ENCODE data around the gene LRRFIP2.
A peak's percentile ranks its signal among the peaks of the same experiment; 100 is the strongest.
"Not testable (repeated sequence)": the region's sequence is repeated elsewhere in the genome, so short reads cannot be mapped to it uniquely, and the experiment has no call there.

Gene LRRFIP2

DNA sequence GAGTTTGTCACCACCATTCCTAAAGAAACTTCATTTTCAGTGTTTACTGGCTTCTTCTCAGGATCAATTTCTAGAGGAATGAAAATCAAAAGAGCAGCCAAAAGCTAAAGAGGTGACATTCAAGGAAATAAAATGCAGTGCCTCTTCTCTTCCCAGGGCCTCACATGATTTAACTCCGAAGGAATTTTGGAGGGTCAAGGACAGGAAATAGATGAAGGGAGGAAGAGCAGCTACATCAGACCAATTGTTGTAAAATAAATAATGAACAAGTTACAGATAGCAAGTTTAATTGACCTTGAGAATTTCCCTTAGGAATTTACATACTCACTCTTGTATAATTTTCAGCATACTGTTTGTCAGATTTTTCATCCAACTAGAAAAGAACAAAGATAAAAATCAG is 78.1 kb downstream of the LRRFIP2 start:
- H3K4me3 ChIP-seq (ENCODE audit: low read length): no peak overlapping the region
- no peak for DNase-seq (ENCODE audit: low read depth, low spot score)

DNA sequence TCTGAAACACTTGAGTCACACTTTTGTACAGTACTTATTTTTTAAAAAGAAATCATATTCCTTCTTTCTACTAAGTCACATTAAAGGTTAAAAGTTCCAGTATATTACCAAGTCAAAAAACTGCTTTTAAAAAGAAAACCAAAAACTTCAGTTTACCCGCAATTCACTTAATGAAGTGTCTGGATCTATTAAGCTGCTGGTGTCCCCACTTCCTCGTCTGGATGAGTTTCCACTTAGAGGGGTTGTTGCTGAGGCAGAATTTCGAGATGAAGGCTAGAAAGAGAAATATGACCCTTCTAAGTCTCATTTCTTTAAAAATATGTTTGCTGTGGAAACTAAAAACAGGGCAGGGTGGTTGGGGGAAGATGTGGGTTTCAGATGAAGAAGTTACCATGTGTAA is 79.7 kb downstream of the LRRFIP2 start:
- H3K4me3 ChIP-seq (ENCODE audit: low read length): no peak overlapping the region
- no peak for DNase-seq (ENCODE audit: low read depth, low spot score)

- H3K4me3 ChIP-seq (ENCODE audit: low read length): no peak overlapping the region
- DNase-seq (ENCODE audit: low read depth, low spot score): no peak
Measured at GRCh38 chr3:37093481-37093880, 80.9 kb downstream of the LRRFIP2 start.

GRCh38 chr3:37092484-37092883 is 81.9 kb downstream of the LRRFIP2 start:
- DNase-seq (ENCODE audit: low read depth, low spot score): no peak
- H3K4me3 ChIP-seq (ENCODE audit: low read length): no peak overlapping the region

DNA sequence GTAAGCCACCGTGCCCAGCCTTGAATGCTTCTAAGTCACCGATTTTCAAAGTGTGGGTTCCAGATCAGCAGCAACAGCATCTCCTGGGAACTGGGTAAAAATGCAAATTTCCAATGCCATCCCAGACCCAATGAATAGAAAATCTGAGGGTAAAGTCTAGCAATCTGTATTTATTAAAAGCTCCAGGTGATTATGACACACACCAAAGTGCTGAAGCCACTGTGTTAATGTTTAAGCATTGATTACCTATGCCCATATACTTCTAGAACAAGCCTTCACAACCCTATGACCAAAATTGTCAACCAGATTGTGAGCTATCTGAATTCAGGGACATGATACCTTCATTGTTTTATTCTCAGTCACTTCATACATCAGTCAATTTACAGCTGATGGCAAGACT is 86.5 kb downstream of the LRRFIP2 start:
- no peak overlapping the region for H3K4me3 ChIP-seq (ENCODE audit: low read length)
- no peak for DNase-seq (ENCODE audit: low read depth, low spot score)

DNA sequence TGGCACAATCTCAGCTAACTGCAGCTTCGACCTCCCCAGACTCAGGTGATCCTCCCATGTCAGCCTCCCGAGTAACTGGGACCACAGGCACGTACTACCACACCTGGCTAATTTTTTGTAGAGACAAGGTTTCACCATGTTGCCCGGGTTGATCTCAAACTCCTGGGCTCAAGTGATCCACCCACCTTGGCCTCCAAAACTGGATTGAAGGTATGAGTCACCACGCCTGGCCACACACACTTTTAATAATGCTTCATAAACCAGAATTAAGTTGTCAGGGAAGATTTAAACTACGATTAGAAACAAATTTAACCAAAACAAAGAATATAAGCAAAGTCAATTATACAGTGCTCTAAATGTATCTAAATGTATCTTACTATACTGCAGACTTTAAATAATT is 87.5 kb downstream of the LRRFIP2 start:
- H3K4me3 ChIP-seq (ENCODE audit: low read length): no peak overlapping the region
- DNase-seq (ENCODE audit: low read depth, low spot score): no peak

GRCh38 chr3:37082317-37082716 is 92.1 kb downstream of the LRRFIP2 start:
- no peak overlapping the region for H3K4me3 ChIP-seq (ENCODE audit: low read length)
- no peak for DNase-seq (ENCODE audit: low read depth, low spot score)

DNA sequence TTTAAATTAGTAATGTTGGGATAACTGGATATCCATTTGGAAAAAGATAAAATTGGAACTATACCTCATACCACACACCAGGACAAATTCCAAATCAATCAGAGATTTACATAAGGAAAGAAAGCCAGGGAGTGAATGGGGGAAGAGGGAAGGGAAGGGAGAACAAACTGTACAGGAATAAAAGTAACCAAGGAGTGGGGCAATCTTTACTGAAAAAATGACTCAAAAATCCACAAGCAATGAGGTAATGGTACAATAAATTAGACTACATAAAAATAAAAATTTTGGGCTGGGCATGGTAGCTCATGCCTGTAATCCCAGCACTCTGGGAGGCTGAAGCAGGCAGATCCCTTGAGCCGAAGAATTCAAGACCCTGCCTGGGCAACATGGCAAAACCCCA is 98.4 kb downstream of the LRRFIP2 start:
- no peak overlapping the region for H3K4me3 ChIP-seq (ENCODE audit: low read length)
- DNase-seq (ENCODE audit: low read depth, low spot score): no peak

- H3K4me3 ChIP-seq (ENCODE audit: low read length): no peak overlapping the region
- peak; percentile 17 for DNase-seq (ENCODE audit: low read depth, low spot score)
Measured at GRCh38 chr3:37074178-37074577, 100.2 kb downstream of the LRRFIP2 start.

GRCh38 chr3:37072892-37073291 is 101.5 kb downstream of the LRRFIP2 start:
- peak; percentile 81 for DNase-seq (ENCODE audit: low read depth, low spot score)

DNA sequence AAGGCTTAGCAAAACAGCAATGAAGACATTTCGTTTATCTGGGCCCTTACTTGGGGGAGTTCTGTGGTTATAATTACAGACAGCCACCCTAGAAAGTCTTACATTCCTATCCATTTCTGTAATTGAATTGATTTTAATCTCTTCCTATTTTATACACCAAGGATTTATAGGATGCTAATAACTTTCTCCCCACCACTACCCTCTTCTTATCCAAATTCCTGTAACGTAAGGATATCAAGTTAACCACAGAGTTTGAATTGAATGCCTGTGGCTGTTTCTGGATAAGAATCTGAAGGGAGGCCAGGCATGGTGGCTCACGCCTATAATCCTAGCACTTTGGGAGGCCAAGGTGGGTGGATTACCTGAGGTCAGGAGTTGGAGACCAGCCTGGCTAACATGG is 102.5 kb downstream of the LRRFIP2 start:
- no peak overlapping the region for H3K4me3 ChIP-seq (ENCODE audit: low read length)
- no peak for DNase-seq (ENCODE audit: low read depth, low spot score)

More at GRCh38 chr3:37072892-37073291, 101.5 kb downstream of the LRRFIP2 start:
- no peak overlapping the region for H3K4me3 ChIP-seq (ENCODE audit: low read length)

- DNase-seq (ENCODE audit: low read depth, low spot score): no peak
- no peak overlapping the region for H3K4me3 ChIP-seq (ENCODE audit: low read length)
Measured at GRCh38 chr3:37068031-37068430, 106.4 kb downstream of the LRRFIP2 start.

- no peak for DNase-seq (ENCODE audit: low read depth, low spot score)
- H3K4me3 ChIP-seq (ENCODE audit: low read length): no peak overlapping the region
Measured at GRCh38 chr3:37067577-37067976, 106.8 kb downstream of the LRRFIP2 start.

DNA sequence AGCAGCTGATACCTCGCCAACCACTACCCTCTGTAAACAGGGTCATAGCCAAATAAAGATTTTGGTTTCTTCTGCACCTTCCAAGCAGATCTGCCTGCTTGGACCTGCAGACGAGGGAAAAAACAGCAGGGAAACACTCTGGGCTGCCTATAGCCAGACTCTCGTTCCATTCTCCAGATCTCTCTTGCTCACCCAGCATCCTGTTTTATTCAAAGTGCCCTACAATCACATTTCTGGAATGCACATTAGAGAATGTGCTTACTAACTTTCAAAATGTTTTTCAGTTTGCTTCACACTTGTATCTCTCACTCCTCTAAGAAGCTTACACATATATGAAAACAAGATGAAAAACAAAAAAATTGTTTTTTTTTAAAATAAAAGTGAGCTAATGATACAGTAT is 109.6 kb downstream of the LRRFIP2 start:
- no peak for DNase-seq (ENCODE audit: low read depth, low spot score)
- no peak overlapping the region for H3K4me3 ChIP-seq (ENCODE audit: low read length)

DNA sequence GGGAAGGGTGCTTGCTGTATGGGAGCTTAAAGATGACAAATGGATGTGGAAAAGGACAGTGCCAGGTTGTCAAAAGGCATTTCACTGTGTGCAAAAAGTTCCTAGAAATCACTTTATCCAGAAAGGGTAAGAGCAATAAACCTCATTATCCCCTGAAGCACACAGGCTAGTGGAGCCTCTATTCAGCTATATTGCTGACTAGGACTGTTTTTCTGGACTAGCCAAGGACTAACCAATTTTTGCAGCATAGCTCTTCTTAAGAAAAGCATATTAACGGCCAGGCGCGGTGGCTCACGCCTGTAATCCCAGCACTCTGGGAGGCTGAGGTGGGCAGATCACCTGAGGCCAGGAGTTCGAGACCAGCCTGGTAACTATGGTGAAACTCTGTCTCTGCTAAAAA is 116.3 kb downstream of the LRRFIP2 start:
- H3K4me3 ChIP-seq (ENCODE audit: low read length): no peak overlapping the region
- no peak for DNase-seq (ENCODE audit: low read depth, low spot score)

- no peak for DNase-seq (ENCODE audit: low read depth, low spot score)
- H3K4me3 ChIP-seq (ENCODE audit: low read length): no peak overlapping the region
Measured at GRCh38 chr3:37056826-37057225, 117.6 kb downstream of the LRRFIP2 start.

- not testable (repeated sequence) for H3K4me3 ChIP-seq (ENCODE audit: low read length); DNase-seq (ENCODE audit: low read depth, low spot score)
Measured at GRCh38 chr3:37055077-37055476, 119.3 kb downstream of the LRRFIP2 start.

- DNase-seq (ENCODE audit: low read depth, low spot score): no peak
- H3K4me3 ChIP-seq (ENCODE audit: low read length): no peak overlapping the region
Measured at GRCh38 chr3:37054370-37054769, 120.0 kb downstream of the LRRFIP2 start.

- no peak for DNase-seq (ENCODE audit: low read depth, low spot score)
- H3K4me3 ChIP-seq (ENCODE audit: low read length): no peak overlapping the region
Measured at GRCh38 chr3:37053753-37054152, 120.6 kb downstream of the LRRFIP2 start.

- DNase-seq (ENCODE audit: low read depth, low spot score): no peak
- H3K4me3 ChIP-seq (ENCODE audit: low read length): no peak overlapping the region
Measured at GRCh38 chr3:37053337-37053736, 121.0 kb downstream of the LRRFIP2 start.

GRCh38 chr3:37052860-37053259 is 121.5 kb downstream of the LRRFIP2 start:
- no peak overlapping the region for H3K4me3 ChIP-seq (ENCODE audit: low read length)
- DNase-seq (ENCODE audit: low read depth, low spot score): no peak

- no peak overlapping the region for H3K4me3 ChIP-seq (ENCODE audit: low read length)
- no peak for DNase-seq (ENCODE audit: low read depth, low spot score)
Measured at GRCh38 chr3:37050282-37050681, 124.1 kb downstream of the LRRFIP2 start.
